ENCODE results near the gene F5. TPM values are rescaled to one million over a fixed set of nuclear protein-coding genes. Genes with fewer than 3 reads are reported as not detected.

F5 gene
- total and polyA plus RNA-seq, 10 of the 15 experiments (the other 5 are each of a cell fraction or from before 2014, with no cell fraction given) = under 0.01 to 3.8 (median 0.40) TPM

- BruUV-seq (replicated peaks) = no TSS peak
- CTCF ChIA-PET = no interaction called here
- in situ Hi-C loops (cut with MboI) = no loop called here
- Histone ChIP-seq H3K27ac (ENCODE audit: control insufficient read depth, insufficient read depth) (no peak overlapping the region), H3K4me2 (ENCODE audit: control insufficient read depth, insufficient read depth) (no peak overlapping the region), H3K9ac (ENCODE audit: control insufficient read depth, insufficient read depth, low read length) (no peak overlapping the region), H3K4me1 (ENCODE audit: control insufficient read depth, insufficient read depth, low read length) (peaks cover 6% of the 10 kb centered on the region; the same call in 1 of the 2 replicates), H4K20me1 (ENCODE audit: control insufficient read depth, insufficient read depth) (no peaks in the 10 kb centered on the region), H2AFZ (ENCODE audit: control insufficient read depth, low read depth, low read length) (no peak overlapping the region), H3K36me3 (ENCODE audit: control insufficient read depth in 2 of 2, insufficient read depth in 2 of 2, low read length in 1 of 2) (no peaks in the 10 kb centered on the region), H3K4me3 (no peak overlapping the region), H3K79me2 (ENCODE audit: control insufficient read depth, insufficient read depth, low read length) (no peaks in the 10 kb centered on the region), H3K9me3 (replicated peaks; ENCODE audit: control insufficient read depth, insufficient read depth, low read length) (no peaks in the 10 kb centered on the region; the same call in 2 of the 3 replicates), H3K27me3 (replicated peaks in 1 of 2; ENCODE audit: control insufficient read depth in 2 of 2, insufficient read depth in 2 of 2, low read length in 1 of 2) (no peaks in the 10 kb centered on the region)
- POLR2A ChIA-PET = interaction anchor here (0.7 kb wide), 1 partner anchor 942 kb away, joined by 3 read pairs; no protein-coding TSS in a partner anchor
- TF ChIP-seq NBN (IDR thresholded peaks at IDR 0.05) = no peak
- TF ChIP-seq NFYA (IDR thresholded peaks at IDR 0.05; ENCODE audit: borderline replicate concordance, low read depth, low read length) = no peak
- TF ChIP-seq BHLHE40 (IDR thresholded peaks at IDR 0.05; ENCODE audit: borderline replicate concordance in 1 of 2, low read depth in 2 of 2, low read length in 1 of 2) = no peak
- no peak for TF ChIP-seq SREBF2 (IDR thresholded peaks at IDR 0.05; ENCODE audit: low read length)
- TF ChIP-seq MYB (IDR thresholded peaks at IDR 0.05; ENCODE audit: borderline replicate concordance, low read depth, low read length) = no peak
- TF ChIP-seq HDAC6 (IDR thresholded peaks at IDR 0.05; ENCODE audit: unreplicated experiment) = no peak
- TF ChIP-seq, protein P1, sequence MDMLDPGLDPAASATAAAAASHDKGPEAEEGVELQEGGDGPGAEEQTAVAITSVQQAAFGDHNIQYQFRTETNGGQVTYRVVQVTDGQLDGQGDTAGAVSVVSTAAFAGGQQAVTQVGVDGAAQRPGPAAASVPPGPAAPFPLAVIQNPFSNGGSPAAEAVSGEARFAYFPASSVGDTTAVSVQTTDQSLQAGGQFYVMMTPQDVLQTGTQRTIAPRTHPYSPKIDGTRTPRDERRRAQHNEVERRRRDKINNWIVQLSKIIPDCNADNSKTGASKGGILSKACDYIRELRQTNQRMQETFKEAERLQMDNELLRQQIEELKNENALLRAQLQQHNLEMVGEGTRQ (IDR thresholded peaks at IDR 0.05; ENCODE audit: borderline replicate concordance, low read depth, low read length) = no peak
- TF ChIP-seq IKZF2 (IDR thresholded peaks at IDR 0.05) = no peak
- TF ChIP-seq ZNF24 (IDR thresholded peaks at IDR 0.05) = no peak
- TF ChIP-seq ZBTB40 (IDR thresholded peaks at IDR 0.05; ENCODE audit: borderline replicate concordance) = no peak
- no peak for TF ChIP-seq CBX3 (IDR thresholded peaks at IDR 0.05; ENCODE audit: borderline replicate concordance, low read depth)
- TF ChIP-seq BMI1 (IDR thresholded peaks at IDR 0.05; ENCODE audit: borderline replicate concordance) = no peak
- no peak for TF ChIP-seq KDM1A (IDR thresholded peaks at IDR 0.05; ENCODE audit: borderline replicate concordance)
- no peak for TF ChIP-seq CHD2 (IDR thresholded peaks at IDR 0.05; ENCODE audit: borderline replicate concordance, low read depth, low read length)
- no peak for TF ChIP-seq POU2F2 (IDR thresholded peaks at IDR 0.05; ENCODE audit: borderline replicate concordance, low read depth, low read length)
- ATAC-seq = no peak
- intact Hi-C loops (cut with micrococcal nuclease; ENCODE audit: unreplicated experiment) = no loop called here
- SMC1A ChIA-PET (ENCODE audit: uncharacterized antibody, unreplicated experiment) = interaction anchor here (1.6 kb wide), 1 partner anchor 9 kb away, joined by 8 read pairs; the partner anchor contains the start of gene SLC19A2
- DNase-seq (ENCODE audit: low read depth, low spot score) = no peak
- RAD21 ChIA-PET (ENCODE audit: unreplicated experiment) = interaction anchor here (1.7 kb wide), 1 partner anchor 107 kb away, joined by 3 read pairs; no protein-coding TSS in a partner anchor
- no peak for FAIRE-seq
These were observed 91.1 kb downstream of the F5 start for GRCh38 chr1:169495046-169495775.

Measured in GM12878 (cell line).